Islet precursor cell (in vitro differentiated cells): ENCODE measurements around the gene KLHDC1.
"Not testable (repeated sequence)": the region's sequence is repeated elsewhere in the genome, so short reads cannot be mapped to it uniquely, and the experiment has no call there.

Experiments
- DNase-seq: peaks from one replicate; pipeline ENCODE4 v3.0.0-alpha.2; 2018

The KLHDC1 gene

DNA sequence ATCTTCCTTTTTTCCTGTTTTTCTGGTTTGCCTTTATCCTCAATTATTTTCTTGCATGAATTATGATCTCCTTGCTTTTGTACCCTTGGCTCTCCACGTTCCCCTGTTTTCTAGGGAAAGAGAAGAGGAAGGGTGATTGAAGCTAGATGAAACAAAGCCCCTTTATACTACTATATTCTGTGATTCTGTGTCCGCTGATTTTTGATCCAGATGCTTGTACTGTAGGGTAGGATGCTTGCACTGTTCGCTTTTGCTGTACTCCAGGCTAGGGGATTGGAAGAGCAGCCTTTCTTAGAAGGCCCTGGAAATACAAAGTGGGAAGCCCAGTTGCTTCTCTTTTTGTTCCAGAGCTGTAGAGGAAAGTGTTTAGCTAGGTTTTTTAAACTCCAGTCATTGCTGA, 40.0 kb downstream of the KLHDC1 start:
- DNase-seq = no peak

GRCh38 chr14:49733836-49734235, 40.9 kb downstream of the KLHDC1 start:
- no peak for DNase-seq

GRCh38 chr14:49735669-49736068, 42.7 kb downstream of the KLHDC1 start:
- not testable (repeated sequence) for DNase-seq

GRCh38 chr14:49745191-49745590, 52.3 kb downstream of the KLHDC1 start:
- DNase-seq = no peak

DNA sequence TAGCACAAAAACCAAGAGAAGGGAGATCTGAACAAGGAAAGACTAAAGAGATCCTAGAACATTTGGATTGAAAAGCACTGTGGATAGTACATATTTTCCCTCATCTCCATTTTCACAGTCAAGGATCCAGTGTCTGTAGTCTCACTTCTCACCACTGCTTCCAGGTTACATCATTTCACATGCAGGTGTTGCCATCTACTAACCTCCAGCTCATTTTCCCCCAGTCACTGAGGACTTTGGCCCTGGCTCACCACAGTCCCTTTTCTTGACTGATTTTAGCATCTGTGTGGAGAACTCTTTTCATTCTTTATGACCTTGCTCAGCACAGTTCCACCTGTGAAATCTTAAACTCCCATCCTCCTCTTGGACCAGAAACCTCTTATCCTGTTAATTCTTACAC, 53.6 kb downstream of the KLHDC1 start:
- not testable (repeated sequence) for DNase-seq

DNA sequence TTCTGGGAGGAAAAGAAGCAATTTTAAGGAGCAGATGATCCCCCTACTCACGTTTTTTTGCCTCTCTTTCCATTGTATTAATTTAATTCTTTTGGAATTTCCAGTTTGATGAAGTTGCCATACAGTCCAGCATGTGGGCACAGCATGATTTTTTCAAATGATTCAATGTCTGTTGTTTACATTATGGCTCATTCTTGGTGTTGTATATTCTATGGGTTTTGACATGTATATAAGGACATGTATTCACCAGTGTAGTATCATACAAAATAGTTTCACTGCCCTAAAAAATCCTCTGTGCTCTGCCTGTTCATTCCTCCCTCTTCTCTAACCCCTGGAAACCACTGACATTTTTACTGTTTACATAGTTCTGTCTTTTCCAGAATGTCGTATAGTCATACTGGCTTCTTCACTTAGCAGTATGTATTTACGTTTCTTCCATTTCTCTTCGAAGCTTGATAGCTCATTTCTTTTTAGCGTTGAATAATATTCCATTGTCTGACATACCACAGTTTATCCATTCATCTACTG, 61.7 kb downstream of the KLHDC1 start:
- no peak for DNase-seq

DNA sequence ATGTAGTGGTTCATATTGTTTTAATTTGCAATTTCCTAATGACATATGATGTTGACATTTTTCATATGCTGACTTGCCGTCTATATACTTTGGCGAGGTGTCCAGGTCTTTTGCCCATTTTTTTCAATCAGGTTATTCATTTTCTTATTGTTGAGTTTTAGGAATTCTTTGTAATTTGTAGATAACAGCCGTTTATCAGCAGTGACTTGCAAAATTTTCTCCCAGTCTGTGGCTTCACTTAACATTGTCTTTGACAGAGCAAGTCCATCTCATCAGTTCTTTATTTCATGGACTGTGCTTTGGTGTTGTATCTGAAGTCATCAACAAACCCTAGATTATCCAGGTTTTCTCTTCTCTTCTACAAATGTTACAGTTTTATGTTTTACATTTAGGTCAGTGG, 62.5 kb downstream of the KLHDC1 start:
- DNase-seq = no peak

DNA sequence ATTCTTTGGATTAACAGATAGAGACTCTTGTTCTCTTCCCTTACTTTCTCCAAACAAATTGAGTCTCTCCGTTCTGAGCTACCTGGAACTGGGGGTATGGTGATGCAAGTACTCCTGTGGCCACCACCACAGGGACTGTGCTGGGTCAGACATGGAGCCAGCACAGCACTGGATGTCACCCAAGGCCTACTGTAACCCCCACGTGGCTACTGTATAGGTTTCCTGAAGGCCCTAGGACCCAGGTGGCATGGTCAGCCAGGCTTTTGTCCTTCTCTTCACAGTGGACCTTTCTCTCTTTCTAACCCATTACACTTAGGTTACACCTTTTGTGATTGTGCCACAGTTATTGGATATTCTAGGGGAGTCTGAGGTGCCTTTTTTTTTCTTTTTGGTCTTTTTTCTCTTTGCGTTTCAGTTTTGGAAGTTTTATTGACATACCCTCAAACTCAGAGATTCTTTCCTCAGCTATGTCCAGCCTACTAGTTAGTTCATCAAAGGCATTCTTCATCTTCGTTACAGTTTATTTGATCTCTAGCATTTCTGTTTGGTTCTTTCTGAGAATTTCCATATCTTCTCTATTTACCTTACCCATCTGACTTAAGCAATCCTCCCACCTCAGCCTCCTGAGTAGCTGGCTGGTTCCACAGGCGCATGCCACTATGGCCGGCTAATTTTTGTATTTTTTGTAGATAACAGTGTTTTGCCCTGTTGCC, 69.1 kb downstream of the KLHDC1 start:
- DNase-seq = no peak

GRCh38 chr14:49766839-49767238, 73.9 kb downstream of the KLHDC1 start:
- DNase-seq = no peak

DNA sequence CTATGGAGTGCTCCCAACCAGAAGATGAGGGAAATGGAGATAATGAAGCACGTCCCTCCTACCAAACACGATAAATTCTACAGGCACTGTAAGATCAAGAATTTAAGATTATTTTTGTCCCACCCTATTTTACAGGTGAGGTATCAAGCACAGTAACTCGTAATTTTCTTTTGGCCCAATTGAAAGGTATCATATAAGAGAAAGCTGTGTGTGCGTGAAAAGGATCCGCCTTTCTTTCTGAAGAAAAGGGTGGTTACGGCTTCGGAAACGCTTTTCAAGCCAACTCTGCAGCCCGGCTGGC, 74.3 kb downstream of the KLHDC1 start:
- DNase-seq = no peak

- peak; percentile 95 for DNase-seq
These were observed 74.8 kb downstream of the KLHDC1 start, which contains the start of gene KLHDC2 for GRCh38 chr14:49767571-49768300. Gene KLHDC2 (plus strand): TSS chr14:49768153. CDS start chr14:49768469, 316 bp downstream.

DNA sequence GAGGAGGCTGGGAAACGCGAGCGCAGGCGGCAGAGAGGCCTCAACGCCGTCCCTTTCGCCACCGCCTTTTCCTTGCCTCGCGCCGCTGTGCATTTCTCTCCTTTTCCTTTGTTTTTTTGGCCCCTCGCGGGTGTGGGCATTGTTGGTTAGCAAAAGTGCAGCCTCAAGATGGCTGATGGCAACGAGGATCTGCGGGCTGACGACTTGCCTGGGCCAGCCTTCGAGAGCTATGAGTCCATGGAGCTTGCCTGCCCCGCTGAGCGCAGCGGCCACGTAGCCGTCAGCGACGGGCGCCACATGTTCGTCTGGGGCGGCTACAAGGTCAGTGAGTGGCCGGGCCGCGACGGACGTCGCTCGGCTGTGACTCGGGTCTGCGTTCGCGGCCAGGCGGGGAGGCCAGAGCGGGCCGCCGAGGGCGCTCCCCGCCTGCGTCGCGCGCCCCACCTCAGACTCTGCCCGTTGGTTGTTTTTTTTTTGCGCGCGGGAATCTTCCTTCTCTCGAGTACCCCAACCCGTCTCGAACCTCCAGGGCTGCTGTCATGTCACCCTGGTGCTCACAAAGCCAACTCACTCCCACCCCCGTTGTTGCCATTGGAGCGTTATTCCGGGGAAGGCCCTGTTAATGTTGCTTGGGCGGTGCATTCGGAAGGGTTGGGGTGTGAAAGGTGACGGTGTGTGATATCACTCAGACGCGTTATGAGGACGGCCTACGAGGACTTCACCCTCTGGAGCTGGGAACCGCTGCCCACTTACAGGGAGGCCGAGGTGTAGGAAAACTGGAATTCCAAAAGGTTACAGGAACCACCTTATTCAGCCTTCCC, 75.6 kb downstream of the KLHDC1 start:
- DNase-seq = peak; percentile 76

- DNase-seq = no peak
These were observed 76.3 kb downstream of the KLHDC1 start for GRCh38 chr14:49769171-49769570.

- no peak for DNase-seq
These were observed 76.8 kb downstream of the KLHDC1 start for GRCh38 chr14:49769581-49770211.

DNA sequence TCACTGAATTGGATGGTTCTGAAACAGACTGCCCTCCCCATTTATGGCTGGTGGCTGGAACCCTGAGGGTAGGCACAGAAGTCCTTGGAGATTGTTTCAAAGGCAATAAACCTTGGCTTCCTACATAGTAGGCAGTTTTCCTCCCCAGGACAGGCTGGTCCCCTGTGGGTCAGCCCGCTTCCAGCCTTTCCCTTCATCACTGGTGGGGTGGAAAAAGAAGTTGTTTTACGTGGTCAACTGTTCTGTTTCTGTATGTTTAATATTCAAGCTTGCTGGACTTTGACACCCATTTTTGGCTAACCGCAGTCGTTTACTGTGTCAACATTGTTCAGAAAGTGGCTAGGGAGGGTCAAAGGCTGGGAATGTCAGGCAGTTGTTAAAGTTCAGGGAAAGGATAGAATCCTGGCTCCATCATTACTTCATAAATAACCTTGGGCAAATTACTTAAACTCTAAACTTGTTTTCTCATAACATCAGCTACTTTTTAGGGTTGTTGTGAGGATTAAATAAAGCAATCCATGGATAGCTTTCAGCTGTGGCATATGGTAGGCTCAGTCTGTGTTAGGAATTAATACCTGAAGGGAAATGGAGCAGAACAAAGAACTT, 77.4 kb downstream of the KLHDC1 start:
- DNase-seq = no peak

DNA sequence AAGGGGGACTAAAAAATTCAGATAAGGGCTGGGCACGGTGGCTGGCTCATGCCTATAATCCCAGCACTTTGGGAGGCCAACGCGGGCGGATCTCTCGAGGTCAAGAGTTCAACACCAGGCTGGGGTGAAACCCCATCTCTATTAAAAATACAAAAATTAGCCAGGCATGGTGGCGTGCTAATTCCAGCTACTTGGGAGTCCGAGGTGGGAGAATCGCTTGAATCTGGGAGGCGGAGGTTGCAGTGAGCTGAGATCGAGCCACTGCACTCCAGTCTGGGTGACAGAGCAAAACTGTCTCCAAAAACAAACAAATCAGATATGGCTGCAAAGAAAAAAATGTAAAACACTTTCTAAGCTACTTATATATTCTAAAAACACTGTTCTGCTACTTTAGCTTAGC, 78.8 kb downstream of the KLHDC1 start:
- DNase-seq = not testable (repeated sequence)

GRCh38 chr14:49774106-49774505, 81.2 kb downstream of the KLHDC1 start:
- no peak for DNase-seq

DNA sequence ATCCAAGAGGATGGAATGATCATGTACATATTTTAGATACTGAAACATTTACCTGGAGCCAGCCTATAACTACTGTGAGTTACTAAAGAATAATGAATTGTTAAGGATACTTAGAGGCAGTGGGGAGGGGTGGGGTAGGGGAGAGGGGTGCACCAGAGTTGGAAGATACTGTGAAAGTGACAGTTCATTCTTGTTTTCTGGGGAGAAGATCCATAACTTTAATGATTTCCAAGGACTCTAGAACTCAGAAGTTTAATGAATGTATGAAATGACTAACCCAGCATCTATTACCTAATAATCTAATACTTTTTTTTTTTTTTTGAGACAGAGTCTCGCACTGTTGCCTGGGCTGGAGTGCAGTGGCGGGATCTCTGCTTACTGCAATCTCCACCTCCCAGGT, 85.5 kb downstream of the KLHDC1 start:
- no peak for DNase-seq

GRCh38 chr14:49781040-49781439, 88.1 kb downstream of the KLHDC1 start:
- not testable (repeated sequence) for DNase-seq

- no peak for DNase-seq
These were observed 90.6 kb downstream of the KLHDC1 start for GRCh38 chr14:49783394-49784014.

- no peak for DNase-seq
These were observed 93.4 kb downstream of the KLHDC1 start for GRCh38 chr14:49786315-49786714.

- no peak for DNase-seq
These were observed 99.7 kb downstream of the KLHDC1 start for GRCh38 chr14:49792618-49793017.
